ENCODE data around the gene HIPK3. TPM values are rescaled to one million over a fixed set of nuclear protein-coding genes. Genes with fewer than 3 reads are reported as not detected.

Gene HIPK3
- total RNA-seq, 4 donors from 2014 or later: 233 to 345 (median 278) TPM

- no peak for ATAC-seq (ENCODE audit: low FRiP score)
- DNase-seq (ENCODE audit: low spot score): no peak
- no peak for TF ChIP-seq CTCF (IDR thresholded peaks at IDR 0.05)
Measured at GRCh38 chr11:33271059-33271458, 13.9 kb downstream of the HIPK3 start.

GRCh38 chr11:33272338-33273107 is 15.3 kb downstream of the HIPK3 start:
- no peak for TF ChIP-seq CTCF (IDR thresholded peaks at IDR 0.05)
- DNase-seq (ENCODE audit: low spot score): no peak
- ATAC-seq (ENCODE audit: low FRiP score): no peak

- TF ChIP-seq CTCF (IDR thresholded peaks at IDR 0.05): no peak
- no peak for ATAC-seq (ENCODE audit: low FRiP score)
Measured at GRCh38 chr11:33273656-33274055, 16.5 kb downstream of the HIPK3 start.

GRCh38 chr11:33280411-33280810 is 23.2 kb downstream of the HIPK3 start:
- DNase-seq (ENCODE audit: low spot score) (no peak), ATAC-seq (ENCODE audit: low FRiP score) (no peak)
- TF ChIP-seq CTCF (IDR thresholded peaks at IDR 0.05): no peak

More at GRCh38 chr11:33273656-33274055, 16.5 kb downstream of the HIPK3 start:
- no peak for DNase-seq (ENCODE audit: low spot score)

GRCh38 chr11:33281758-33282157 is 24.6 kb downstream of the HIPK3 start:
- DNase-seq (ENCODE audit: low spot score) (no peak), ATAC-seq (ENCODE audit: low FRiP score) (no peak)
- TF ChIP-seq CTCF (IDR thresholded peaks at IDR 0.05): no peak

- no peak for TF ChIP-seq CTCF (IDR thresholded peaks at IDR 0.05)
- ATAC-seq (ENCODE audit: low FRiP score) (no peak), DNase-seq (ENCODE audit: low spot score) (no peak)
Measured at GRCh38 chr11:33284818-33285217, 27.6 kb downstream of the HIPK3 start.

GRCh38 chr11:33290319-33290718 is 33.1 kb downstream of the HIPK3 start:
- DNase-seq (ENCODE audit: low spot score) (no peak), ATAC-seq (ENCODE audit: low FRiP score) (no peak)
- no peak for TF ChIP-seq CTCF (IDR thresholded peaks at IDR 0.05)
